NCI-H128 (cell line): ENCODE results near the gene SAP30L.

Experiments
- DNase-seq: peaks from one replicate; lab custom pipeline; 2025; ENCODE audit not compliant: unreplicated experiment; lab: John Stamatoyannopoulos, UW

The SAP30L gene

GRCh38 chr5:154505567-154505966 is 59.8 kb downstream of the SAP30L start:
- DNase-seq = peak; percentile 9

- no peak for DNase-seq
Measured at GRCh38 chr5:154506049-154506715, 60.4 kb downstream of the SAP30L start.

- no peak for DNase-seq
Measured at GRCh38 chr5:154506716-154507080, 60.9 kb downstream of the SAP30L start.

GRCh38 chr5:154508114-154508513 is 62.3 kb downstream of the SAP30L start:
- no peak for DNase-seq

- DNase-seq = no peak
Measured at GRCh38 chr5:154509784-154510555, 64.2 kb downstream of the SAP30L start.
